ENCODE results near the gene CCDC30.

The CCDC30 gene

DNA sequence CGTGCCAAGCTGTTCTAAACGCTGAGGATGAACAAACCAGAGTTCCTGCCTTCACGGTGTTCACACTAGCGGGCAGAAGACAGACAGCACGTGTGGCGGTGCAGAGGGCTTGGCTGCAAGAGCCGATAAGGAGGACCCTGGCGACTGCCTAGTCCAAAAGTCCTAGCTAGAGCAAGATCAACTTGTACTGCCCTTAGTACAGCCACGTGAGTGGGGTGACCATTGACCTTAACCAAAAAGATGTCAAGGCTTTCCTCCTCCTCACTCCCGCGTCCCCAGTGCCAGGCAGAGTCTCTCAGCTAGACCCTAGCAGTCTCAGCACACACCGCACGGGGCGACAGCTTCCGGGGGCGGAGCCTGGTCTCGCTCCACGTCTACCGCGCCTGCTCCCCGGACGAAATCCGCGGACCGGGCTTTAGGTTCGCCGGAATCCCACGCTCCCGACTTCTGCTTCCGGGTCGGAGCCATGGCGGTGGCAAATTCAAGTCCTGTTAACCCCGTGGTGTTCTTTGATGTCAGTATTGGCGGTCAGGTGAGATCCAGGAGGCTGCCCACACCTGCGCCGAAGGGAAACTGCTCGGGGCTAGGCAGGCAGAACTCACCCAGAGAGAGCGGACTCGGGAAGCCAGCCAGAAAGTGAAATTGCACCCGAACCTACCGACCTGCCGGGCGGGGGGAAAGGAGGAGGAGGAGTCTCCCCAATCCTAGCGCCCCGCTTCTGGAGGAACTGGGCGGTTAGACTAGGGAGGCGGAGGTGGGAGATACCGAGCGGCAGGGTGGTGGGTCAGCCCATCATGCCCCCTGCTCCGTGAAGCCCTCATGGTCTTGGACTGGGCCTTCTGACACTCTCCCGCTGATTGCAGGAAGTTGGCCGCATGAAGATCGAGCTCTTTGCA, 195.1 kb downstream of the CCDC30 start, which contains the start of gene PPIH:
Gene PPIH (plus strand): TSS at position 443 of the 896 bp plus-strand sequence. CDS start 24 bp downstream, at position 467.
- DNase-seq: peak; percentile 91 to 92 (median 91)
- peaks cover 31% of the 10 kb centered on the region for H3K36me3 Mint-ChIP-seq (ENCODE audit: insufficient read depth)
- H3K27me3 Mint-ChIP-seq: no peaks in the 10 kb centered on the region
- peaks cover 24 to 27% of the 10 kb centered on the region in 2 donors for H3K4me1 Mint-ChIP-seq (ENCODE audit: low read depth in 2 of 2)
- no peaks in the 10 kb centered on the region for H3K9me3 Mint-ChIP-seq
- H3K4me3 Mint-ChIP-seq: peak within 1 kb of the TSS; percentile 98 to 99
- H3K27ac Mint-ChIP-seq: peak within 1 kb of the TSS; percentile 82 to 97
- ATAC-seq (replicated peaks): peak; percentile 96

- DNase-seq: no peak
- H3K27ac Mint-ChIP-seq: peak overlapping the region; percentile 82 to 97
- H3K4me3 Mint-ChIP-seq: peak overlapping the region; percentile 98 to 99
- H3K27me3 Mint-ChIP-seq: no peaks in the 10 kb centered on the region
- no peak for ATAC-seq (replicated peaks)
- peaks cover 24 to 27% of the 10 kb centered on the region in 2 donors for H3K4me1 Mint-ChIP-seq (ENCODE audit: low read depth in 2 of 2)
- H3K36me3 Mint-ChIP-seq (ENCODE audit: insufficient read depth): peaks cover 38% of the 10 kb centered on the region
- H3K9me3 Mint-ChIP-seq: no peaks in the 10 kb centered on the region
Measured at GRCh38 chr1:42658877-42659337, 195.8 kb downstream of the CCDC30 start.

GRCh38 chr1:42660907-42661500, 197.9 kb downstream of the CCDC30 start:
- ATAC-seq (replicated peaks) (no peak), DNase-seq (no peak)
- Mint-ChIP-seq H3K9me3 (no peaks in the 10 kb centered on the region), H3K4me1 (ENCODE audit: low read depth in 2 of 2) (peaks cover 24 to 27% of the 10 kb centered on the region in 2 donors), H3K27ac (peak overlapping the region; percentile 39 to 79), H3K4me3 (peak overlapping the region in 1 of 2 donors; percentile 6), H3K27me3 (no peaks in the 10 kb centered on the region), H3K36me3 (ENCODE audit: insufficient read depth) (peaks cover 48% of the 10 kb centered on the region)

- peaks cover 0 to 3% of the 10 kb centered on the region in 2 donors for H3K4me1 Mint-ChIP-seq (ENCODE audit: low read depth in 2 of 2)
- no peak overlapping the region for H3K27ac Mint-ChIP-seq
- ATAC-seq (replicated peaks) (no peak), DNase-seq (no peak)
- H3K27me3 Mint-ChIP-seq: no peaks in the 10 kb centered on the region
- H3K4me3 Mint-ChIP-seq: no peak overlapping the region
- peaks cover 47% of the 10 kb centered on the region for H3K36me3 Mint-ChIP-seq (ENCODE audit: insufficient read depth)
- H3K9me3 Mint-ChIP-seq: no peaks in the 10 kb centered on the region
Measured at GRCh38 chr1:42669936-42670335, 206.8 kb downstream of the CCDC30 start.

- no peak for ATAC-seq (replicated peaks)
- Mint-ChIP-seq H3K27ac (no peak overlapping the region), H3K4me3 (no peak overlapping the region)
Measured at GRCh38 chr1:42670425-42670824, 207.3 kb downstream of the CCDC30 start.

DNA sequence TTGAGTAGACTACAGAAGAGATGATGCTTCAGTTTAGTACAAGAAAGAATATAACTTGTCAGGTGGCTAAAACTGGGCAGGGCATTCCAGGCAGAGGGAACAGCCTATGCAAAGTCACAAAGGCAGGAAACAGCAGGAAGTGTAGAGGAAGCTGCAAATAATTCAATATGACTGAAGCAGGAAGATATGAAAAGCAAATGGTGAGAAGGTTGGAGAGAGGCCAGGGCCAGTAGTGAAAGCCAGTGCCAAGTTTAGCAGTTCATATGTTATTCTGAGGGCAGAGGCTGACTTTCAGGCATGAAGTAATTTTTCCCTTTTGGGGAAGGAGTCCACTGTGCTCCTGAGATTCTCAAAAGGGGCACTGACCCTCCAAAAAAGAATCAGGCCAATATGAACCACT, 211.1 kb downstream of the CCDC30 start:
- Mint-ChIP-seq H3K4me3 (no peak overlapping the region), H3K9me3 (no peaks in the 10 kb centered on the region), H3K36me3 (ENCODE audit: insufficient read depth) (peaks cover 18% of the 10 kb centered on the region), H3K27me3 (no peaks in the 10 kb centered on the region), H3K4me1 (ENCODE audit: low read depth in 2 of 2) (peaks cover 0 to 3% of the 10 kb centered on the region in 2 donors), H3K27ac (no peak overlapping the region)
- ATAC-seq (replicated peaks): no peak
- DNase-seq: no peak

More at GRCh38 chr1:42670425-42670824, 207.3 kb downstream of the CCDC30 start:
- Mint-ChIP-seq H3K27me3 (no peaks in the 10 kb centered on the region), H3K4me1 (ENCODE audit: low read depth in 2 of 2) (peaks cover 0 to 3% of the 10 kb centered on the region in 2 donors), H3K9me3 (no peaks in the 10 kb centered on the region), H3K36me3 (ENCODE audit: insufficient read depth) (peaks cover 42% of the 10 kb centered on the region)
- no peak for DNase-seq

- Mint-ChIP-seq H3K27me3 (no peaks in the 10 kb centered on the region), H3K4me3 (no peak overlapping the region), H3K36me3 (ENCODE audit: insufficient read depth) (peaks cover 18% of the 10 kb centered on the region), H3K27ac (no peak overlapping the region), H3K9me3 (no peaks in the 10 kb centered on the region), H3K4me1 (ENCODE audit: low read depth in 2 of 2) (peaks cover 0 to 3% of the 10 kb centered on the region in 2 donors)
- ATAC-seq (replicated peaks) (no peak), DNase-seq (no peak)
Measured at GRCh38 chr1:42674682-42675081, 211.6 kb downstream of the CCDC30 start.

DNA sequence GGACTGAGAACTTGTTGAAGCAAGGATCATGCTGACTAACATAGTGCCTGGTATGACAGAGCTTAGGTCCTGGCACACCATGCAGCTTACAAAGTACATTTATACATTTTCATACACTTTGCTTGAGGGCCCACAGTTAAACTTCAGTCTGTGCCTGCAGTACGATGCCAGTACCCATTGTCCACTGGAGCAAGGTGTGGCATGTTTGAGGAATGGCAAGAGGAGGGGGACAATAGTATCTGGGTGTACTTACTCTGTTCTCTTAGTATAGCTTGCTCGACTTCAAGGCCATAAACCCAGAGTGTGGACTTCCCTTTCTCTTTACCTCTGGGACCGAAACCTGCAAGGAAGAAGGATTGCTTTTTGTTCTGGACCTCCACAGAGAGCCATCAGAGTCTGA, 212.4 kb downstream of the CCDC30 start:
- peaks cover 3 to 6% of the 10 kb centered on the region in 2 donors for H3K4me1 Mint-ChIP-seq (ENCODE audit: low read depth in 2 of 2)
- DNase-seq (no peak), ATAC-seq (replicated peaks) (no peak)
- peak overlapping the region in 1 of 2 donors; percentile 25 for H3K27ac Mint-ChIP-seq
- no peaks in the 10 kb centered on the region for H3K9me3 Mint-ChIP-seq
- no peak overlapping the region for H3K4me3 Mint-ChIP-seq
- no peaks in the 10 kb centered on the region for H3K27me3 Mint-ChIP-seq
- H3K36me3 Mint-ChIP-seq (ENCODE audit: insufficient read depth): peaks cover 18% of the 10 kb centered on the region

- no peaks in the 10 kb centered on the region for H3K9me3 Mint-ChIP-seq
- H3K36me3 Mint-ChIP-seq (ENCODE audit: insufficient read depth): peaks cover 21% of the 10 kb centered on the region
- peak overlapping the region; percentile 9 to 70 for H3K27ac Mint-ChIP-seq
- H3K4me3 Mint-ChIP-seq: no peak overlapping the region
- H3K27me3 Mint-ChIP-seq: no peaks in the 10 kb centered on the region
- H3K4me1 Mint-ChIP-seq (ENCODE audit: low read depth in 2 of 2): peaks cover 9 to 14% of the 10 kb centered on the region in 2 donors
- no peak for DNase-seq
- ATAC-seq (replicated peaks): no peak
Measured at GRCh38 chr1:42676534-42677087, 213.5 kb downstream of the CCDC30 start.

DNA sequence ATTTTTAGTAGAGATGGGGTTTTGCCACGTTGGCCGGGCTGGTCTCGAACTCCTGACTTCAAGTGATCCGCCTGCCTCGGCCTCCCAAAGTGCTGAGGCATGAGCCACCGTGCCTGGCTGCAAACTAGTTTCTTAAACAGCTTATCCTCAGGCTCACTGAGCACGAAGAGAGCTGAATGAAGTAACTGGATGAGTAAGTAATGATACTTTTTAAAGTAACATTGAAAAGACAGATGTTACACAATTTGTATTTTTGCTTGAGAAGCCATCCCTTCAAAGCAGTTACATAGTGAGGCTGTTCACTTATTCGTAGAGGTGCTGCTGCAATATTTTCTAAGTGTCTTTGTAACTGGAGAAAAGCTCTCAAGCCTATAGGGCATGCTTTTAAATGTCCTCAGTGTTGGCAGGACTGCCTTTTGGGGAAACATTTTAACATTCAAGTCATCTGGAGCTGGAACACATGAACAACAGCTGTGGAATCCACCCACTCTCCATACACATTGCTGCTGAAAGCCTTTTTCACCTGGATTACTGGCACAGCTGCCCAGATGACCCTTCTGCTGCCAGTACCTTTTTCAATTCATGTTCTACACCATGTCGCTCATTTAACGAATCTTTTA, 216.4 kb downstream of the CCDC30 start:
- H3K27me3 Mint-ChIP-seq: no peaks in the 10 kb centered on the region
- no peaks in the 10 kb centered on the region for H3K9me3 Mint-ChIP-seq
- H3K27ac Mint-ChIP-seq: no peak overlapping the region
- peaks cover 38% of the 10 kb centered on the region for H3K36me3 Mint-ChIP-seq (ENCODE audit: insufficient read depth)
- no peak overlapping the region for H3K4me3 Mint-ChIP-seq
- ATAC-seq (replicated peaks): no peak
- DNase-seq: no peak
- H3K4me1 Mint-ChIP-seq (ENCODE audit: low read depth in 2 of 2): peaks cover 26 to 28% of the 10 kb centered on the region in 2 donors

GRCh38 chr1:42680055-42680454, 217.0 kb downstream of the CCDC30 start:
- Mint-ChIP-seq H3K36me3 (ENCODE audit: insufficient read depth) (peaks cover 43% of the 10 kb centered on the region), H3K27ac (no peak overlapping the region), H3K4me3 (peak overlapping the region in 1 of 2 donors; percentile 31), H3K27me3 (no peaks in the 10 kb centered on the region), H3K4me1 (ENCODE audit: low read depth in 2 of 2) (peaks cover 32 to 33% of the 10 kb centered on the region in 2 donors), H3K9me3 (no peaks in the 10 kb centered on the region)
- ATAC-seq (replicated peaks) (no peak), DNase-seq (no peak)

DNA sequence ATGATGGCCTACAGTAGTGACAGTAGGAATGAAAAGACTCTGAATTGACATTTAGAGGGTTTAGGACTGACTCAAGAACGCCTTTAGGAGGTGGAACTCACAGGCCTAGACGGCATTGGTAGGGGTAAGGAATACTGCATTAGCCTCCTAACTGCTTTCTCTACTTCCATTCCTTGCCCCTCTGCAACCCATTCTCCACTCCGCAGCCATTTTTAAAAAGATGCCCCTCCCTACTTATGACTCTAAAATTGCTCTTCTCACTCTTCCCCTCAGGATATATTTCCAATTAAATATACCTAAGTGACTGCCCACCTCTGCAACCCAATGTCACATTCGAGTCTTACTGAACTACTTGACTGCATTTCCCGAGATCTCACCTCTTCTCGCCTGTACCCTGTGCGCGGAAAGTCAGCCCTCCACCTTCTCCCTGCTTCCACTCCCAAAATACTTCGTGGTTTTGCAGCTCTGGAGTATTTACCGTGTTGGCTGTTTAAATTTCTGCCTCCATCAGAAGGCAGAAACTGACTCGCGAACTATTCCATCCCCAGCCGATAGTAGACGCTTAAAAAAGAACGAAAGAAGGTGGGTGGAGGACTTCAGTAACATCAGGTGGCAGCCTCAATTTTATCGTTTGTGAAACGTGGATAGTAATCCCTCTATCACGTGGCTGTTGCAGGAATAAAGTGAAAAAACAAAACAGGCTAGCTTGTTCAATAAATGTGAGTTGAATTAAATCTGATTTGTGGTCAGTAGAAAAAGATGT, 218.0 kb downstream of the CCDC30 start:
- ATAC-seq (replicated peaks): no peak
- H3K27me3 Mint-ChIP-seq: no peaks in the 10 kb centered on the region
- H3K36me3 Mint-ChIP-seq (ENCODE audit: insufficient read depth): peaks cover 46% of the 10 kb centered on the region
- peak overlapping the region; percentile 97 to 98 for H3K4me3 Mint-ChIP-seq
- peak in 1 of 3 experiments; percentile 9 for DNase-seq
- peak overlapping the region; percentile 96 to 98 for H3K27ac Mint-ChIP-seq
- H3K9me3 Mint-ChIP-seq: no peaks in the 10 kb centered on the region
- H3K4me1 Mint-ChIP-seq (ENCODE audit: low read depth in 2 of 2): peaks cover 36 to 44% of the 10 kb centered on the region in 2 donors

All from effector memory CD8-positive, alpha-beta T cell (primary cell).